HEK293 (cell line): ENCODE data around the gene SLC30A5.

Experiments
- CTCF ChIA-PET: fragments of 350-600 bp; formaldehyde crosslinking; extraction: SDS; loops from one replicate; lab custom pipeline; 2021; ENCODE audit warnings: antibody characterized with exemption; lab: Yijun Ruan, JAX
- POLR2A ChIA-PET: fragments of 300-600 bp; formaldehyde crosslinking; extraction: SDS; loops from one replicate; lab custom pipeline; 2020; ENCODE audit warnings: antibody characterized with exemption, inconsistent platforms; lab: Yijun Ruan, JAX
- H3K27ac ChIP-seq: fragments of 200-500 bp; sonication (Bioruptor generic); 2 replicates; pipeline ENCODE4 v1.5.1; 2014; ENCODE audit warnings: low read depth, low read length, control low read depth, inconsistent platforms; ENCODE audit errors: extremely low read depth
- H3K36me3 ChIP-seq, 2 experiments: fragments of 200-500 bp in 1 of 2; sonication (Bioruptor generic) in 1 of 2; 1 replicate in 1 of 2; 2 replicates in 1 of 2; pipeline ENCODE4 v1.5.1; 2014 to 2017; ENCODE audit warnings: inconsistent platforms in 2 of 2, low read length in 2 of 2; ENCODE audit not compliant: control insufficient read depth in 2 of 2, insufficient read depth in 1 of 2
- H3K4me1 ChIP-seq: fragments of 200-500 bp; sonication (Bioruptor generic); 2 replicates; pipeline ENCODE4 v1.5.1; 2014; ENCODE audit warnings: mild to moderate bottlenecking, low read length, inconsistent platforms; ENCODE audit not compliant: control insufficient read depth, insufficient read depth
- H3K4me3 ChIP-seq: 2 replicates; pipeline ENCODE4 v1.5.1; 2011; ENCODE audit warnings: low read depth, mild to moderate bottlenecking, control low read depth, low read length, moderate library complexity
- H3K9me3 ChIP-seq: fragments of 200-500 bp; sonication (Bioruptor generic); 2 replicates; pipeline ENCODE4 v1.5.1; 2014; ENCODE audit warnings: low read depth, low read length, inconsistent platforms; ENCODE audit not compliant: control insufficient read depth, insufficient read depth
- EGR2 ChIP-seq: fragments of 450-650 bp; formaldehyde crosslinking; IDR thresholded peaks from 2 replicates; pipeline ENCODE4 v1.5.1; 2016; ENCODE audit warnings: low read depth, missing biosample characterization, missing genetic modification characterization
- HOXD13 ChIP-seq: sonication (generic); formaldehyde crosslinking; IDR thresholded peaks from 2 replicates; pipeline ENCODE4 v1.8.0; 2022; ENCODE audit warnings: missing genetic modification reagents, borderline replicate concordance
- PBX3 ChIP-seq: sonication (generic); formaldehyde crosslinking; IDR thresholded peaks from 2 replicates; pipeline ENCODE4 v1.8.1; 2022; ENCODE audit warnings: mild to moderate bottlenecking, moderate library complexity, missing genetic modification reagents
- PRDM10 ChIP-seq: fragments of 450-650 bp; formaldehyde crosslinking; IDR thresholded peaks from 2 replicates; pipeline ENCODE4 v1.5.1; 2016; ENCODE audit warnings: missing biosample characterization, missing genetic modification characterization
- SALL2 ChIP-seq: fragments of 450-650 bp; formaldehyde crosslinking; IDR thresholded peaks from 2 replicates; pipeline ENCODE4 v1.5.0; 2017; ENCODE audit warnings: missing biosample characterization, mild to moderate bottlenecking, missing genetic modification characterization, borderline replicate concordance
- SCRT2 ChIP-seq: fragments of 450-650 bp; formaldehyde crosslinking; IDR thresholded peaks from 2 replicates; pipeline ENCODE4 v1.5.1; 2016; ENCODE audit warnings: missing biosample characterization, missing genetic modification characterization
- WT1 ChIP-seq: fragments of 450-650 bp; formaldehyde crosslinking; IDR thresholded peaks from 2 replicates; pipeline ENCODE4 v1.5.1; 2016; ENCODE audit warnings: missing biosample characterization, missing genetic modification characterization
- ZBTB8A ChIP-seq: fragments of 450-650 bp; formaldehyde crosslinking; IDR thresholded peaks from 2 replicates; pipeline ENCODE4 v1.5.1; 2016; ENCODE audit warnings: missing biosample characterization, missing genetic modification characterization
- ZNF132 ChIP-seq: fragments of 450-650 bp; formaldehyde crosslinking; IDR thresholded peaks from 2 replicates; pipeline ENCODE4 v1.5.1; 2017; ENCODE audit warnings: missing biosample characterization, missing genetic modification characterization, borderline replicate concordance
- ZNF133 ChIP-seq: fragments of 450-650 bp; formaldehyde crosslinking; IDR thresholded peaks from 2 replicates; pipeline ENCODE4 v1.5.1; 2016; ENCODE audit warnings: missing biosample characterization, missing genetic modification characterization
- ZNF23 ChIP-seq: fragments of 450-650 bp; formaldehyde crosslinking; IDR thresholded peaks from 2 replicates; pipeline ENCODE4 v1.5.1; 2016; ENCODE audit warnings: missing biosample characterization, missing genetic modification characterization, borderline replicate concordance
- ZNF354C ChIP-seq: fragments of 450-650 bp; formaldehyde crosslinking; IDR thresholded peaks from 2 replicates; pipeline ENCODE4 v1.5.1; 2016; ENCODE audit warnings: missing biosample characterization, missing genetic modification characterization, low read depth, borderline replicate concordance
- ZNF544 ChIP-seq: fragments of 450-650 bp; formaldehyde crosslinking; IDR thresholded peaks from 2 replicates; pipeline ENCODE4 v1.5.0; 2017; ENCODE audit warnings: missing biosample characterization, missing genetic modification characterization
- ZNF571 ChIP-seq: fragments of 450-650 bp; formaldehyde crosslinking; IDR thresholded peaks from 2 replicates; pipeline ENCODE4 v1.5.0; 2017; ENCODE audit warnings: missing biosample characterization, missing genetic modification characterization
- ZNF610 ChIP-seq: fragments of 450-650 bp; formaldehyde crosslinking; IDR thresholded peaks from 2 replicates; pipeline ENCODE4 v1.5.1; 2016; ENCODE audit warnings: missing biosample characterization, missing genetic modification characterization, borderline replicate concordance
- ZNF623 ChIP-seq: fragments of 450-650 bp; formaldehyde crosslinking; IDR thresholded peaks from 2 replicates; pipeline ENCODE4 v1.5.1; 2016; ENCODE audit warnings: missing biosample characterization, missing genetic modification characterization
- ZNF639 ChIP-seq: fragments of 450-650 bp; formaldehyde crosslinking; IDR thresholded peaks from 2 replicates; pipeline ENCODE4 v1.5.1; 2016; ENCODE audit warnings: missing biosample characterization, missing genetic modification characterization
- ZNF776 ChIP-seq: fragments of 450-650 bp; formaldehyde crosslinking; IDR thresholded peaks from 2 replicates; pipeline ENCODE4 v1.5.0; 2017; ENCODE audit warnings: missing biosample characterization, missing genetic modification characterization, borderline replicate concordance
- TF ChIP-seq, protein P1 (sequence below): fragments of 450-650 bp; IDR thresholded peaks from 2 replicates; pipeline ENCODE4 v1.5.1; 2018; ENCODE audit warnings: missing biosample characterization, mild to moderate bottlenecking, missing genetic modification characterization

Gene SLC30A5

GRCh38 chr5:69079556-69079955 is 14.3 kb upstream of the SLC30A5 start:
- POLR2A ChIA-PET: no interaction called here
- Histone ChIP-seq H3K27ac (no peak overlapping the region), H3K4me1 (no peaks in the 10 kb centered on the region), H3K36me3 (no peaks in the 10 kb centered on the region), H3K4me3 (no peak overlapping the region), H3K9me3 (no peaks in the 10 kb centered on the region)
- CTCF ChIA-PET: no interaction called here
- TF ChIP-seq EGR2 (tag by site-specific recombination) (no peak), PRDM10 (tag by site-specific recombination) (no peak), SALL2 (tag by site-specific recombination) (no peak), ZNF776 (tag by site-specific recombination) (no peak), ZNF571 (no peak), ZNF623 (tag by site-specific recombination) (no peak), ZNF23 (tag by site-specific recombination) (no peak), ZNF132 (tag by site-specific recombination) (no peak), PBX3 (CRISPR knock-in tag) (no peak), WT1 (tag by site-specific recombination) (no peak), ZNF354C (tag by site-specific recombination) (no peak), ZNF544 (tag by site-specific recombination) (no peak), SCRT2 (tag by site-specific recombination) (no peak), ZBTB8A (tag by site-specific recombination) (no peak), ZNF133 (no peak), HOXD13 (CRISPR knock-in tag) (no peak), ZNF639 (no peak), ZNF610 (tag by site-specific recombination) (no peak)
- TF ChIP-seq, protein P1, sequence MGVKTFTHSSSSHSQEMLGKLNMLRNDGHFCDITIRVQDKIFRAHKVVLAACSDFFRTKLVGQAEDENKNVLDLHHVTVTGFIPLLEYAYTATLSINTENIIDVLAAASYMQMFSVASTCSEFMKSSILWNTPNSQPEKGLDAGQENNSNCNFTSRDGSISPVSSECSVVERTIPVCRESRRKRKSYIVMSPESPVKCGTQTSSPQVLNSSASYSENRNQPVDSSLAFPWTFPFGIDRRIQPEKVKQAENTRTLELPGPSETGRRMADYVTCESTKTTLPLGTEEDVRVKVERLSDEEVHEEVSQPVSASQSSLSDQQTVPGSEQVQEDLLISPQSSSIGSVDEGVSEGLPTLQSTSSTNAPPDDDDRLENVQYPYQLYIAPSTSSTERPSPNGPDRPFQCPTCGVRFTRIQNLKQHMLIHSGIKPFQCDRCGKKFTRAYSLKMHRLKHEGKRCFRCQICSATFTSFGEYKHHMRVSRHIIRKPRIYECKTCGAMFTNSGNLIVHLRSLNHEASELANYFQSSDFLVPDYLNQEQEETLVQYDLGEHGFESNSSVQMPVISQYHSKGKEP (tag by site-specific recombination): no peak
